Liver (tissue), 9 donors: ENCODE data around the gene MDP1. TPM values are rescaled to one million over a fixed set of nuclear protein-coding genes. Genes with fewer than 3 reads are reported as not detected.

Source experiments
- DNase-seq: peaks from one replicate; pipeline ENCODE4 v3.0.0-alpha.2; 2017; ENCODE audit warnings: low spot score
- H3K27ac ChIP-seq, 2 donors: one replicate each; pipeline ENCODE4 v1.7.0; 2013; ENCODE audit warnings: inconsistent platforms in 2 of 2, low read length in 2 of 2, control low read depth in 1 of 2, low read depth in 1 of 2, mild to moderate bottlenecking in 1 of 2
- H3K27me3 ChIP-seq, 4 donors: one replicate each; pipeline versions ENCODE4 v1.6.1 to v1.7.0; 2013; ENCODE audit warnings: low read length in 3 of 4, inconsistent platforms in 1 of 4, mild to moderate bottlenecking in 1 of 4, moderate library complexity in 1 of 4; ENCODE audit not compliant: control insufficient read depth in 4 of 4, insufficient read depth in 4 of 4
- H3K36me3 ChIP-seq, 4 donors: one replicate each; pipeline versions ENCODE4 v1.6.1 to v1.7.0; 2013; ENCODE audit warnings: low read length in 3 of 4, mild to moderate bottlenecking in 3 of 4, low read depth in 1 of 4, moderate library complexity in 1 of 4; ENCODE audit not compliant: control insufficient read depth in 4 of 4, insufficient read depth in 3 of 4
- H3K4me1 ChIP-seq, 4 donors: one replicate each; pipeline versions ENCODE4 v1.6.1 to v1.7.0; 2013; ENCODE audit warnings: low read length in 3 of 4, mild to moderate bottlenecking in 3 of 4, moderate library complexity in 1 of 4; ENCODE audit not compliant: control insufficient read depth in 4 of 4, insufficient read depth in 4 of 4
- H3K4me3 ChIP-seq, 3 donors: one replicate each; pipeline versions ENCODE4 v1.6.1 to v1.7.0; 2013; ENCODE audit warnings: low read length in 3 of 3, control low read depth in 1 of 3, low read depth in 1 of 3, mild to moderate bottlenecking in 1 of 3
- H3K9ac ChIP-seq, 2 donors: one replicate each; pipeline ENCODE4 v1.7.0; 2013; ENCODE audit warnings: low read length in 2 of 2, mild to moderate bottlenecking in 2 of 2, moderate library complexity in 2 of 2, control low read depth in 1 of 2, low read depth in 1 of 2
- H3K9me3 ChIP-seq, 4 donors: one replicate each; pipeline versions ENCODE4 v1.6.1 to v1.7.0; 2013; ENCODE audit warnings: low read length in 3 of 4; ENCODE audit not compliant: control insufficient read depth in 4 of 4
- ATF3 ChIP-seq: IDR thresholded peaks from 2 replicates; pipeline ENCODE4 v1.6.1; 2016; ENCODE audit warnings: antibody characterized with exemption
- EGR1 ChIP-seq, 2 donors: IDR thresholded peaks; 2 replicates each; pipeline ENCODE4 v1.6.1; 2016 to 2018; ENCODE audit warnings: antibody characterized with exemption in 2 of 2, low read depth in 2 of 2
- FOXA1 ChIP-seq: IDR thresholded peaks from 2 replicates; pipeline ENCODE4 v1.6.1; 2016; ENCODE audit warnings: antibody characterized with exemption
- FOXA2 ChIP-seq: IDR thresholded peaks from 2 replicates; pipeline ENCODE4 v1.6.1; 2016; ENCODE audit warnings: antibody characterized with exemption
- GABPA ChIP-seq, 2 donors: IDR thresholded peaks in 1 of 2; conservative IDR thresholded peaks in 1 of 2; 2 replicates each; pipeline ENCODE4 v1.6.1; 2016; ENCODE audit warnings: antibody characterized with exemption in 2 of 2, mild to moderate bottlenecking in 1 of 2, moderate library complexity in 1 of 2
- HNF4A ChIP-seq, 2 donors: conservative IDR thresholded peaks; 2 replicates each; pipeline ENCODE4 v1.6.1; 2016; ENCODE audit warnings: antibody characterized with exemption in 2 of 2, mild to moderate bottlenecking in 2 of 2
- HNF4G ChIP-seq: IDR thresholded peaks from 2 replicates; pipeline ENCODE4 v1.6.1; 2016; ENCODE audit warnings: antibody characterized with exemption
- JUND ChIP-seq, 2 donors: IDR thresholded peaks; 2 replicates each; pipeline ENCODE4 v1.6.1; 2016; ENCODE audit warnings: antibody characterized with exemption in 2 of 2
- MAX ChIP-seq: IDR thresholded peaks from 2 replicates; pipeline ENCODE4 v1.6.1; 2016; ENCODE audit warnings: antibody characterized with exemption
- NR2F2 ChIP-seq: IDR thresholded peaks from 2 replicates; pipeline ENCODE4 v1.6.1; 2016; ENCODE audit warnings: antibody characterized with exemption
- RAD21 ChIP-seq, 2 donors: IDR thresholded peaks; 2 replicates each; pipeline ENCODE4 v1.6.1; 2016; ENCODE audit warnings: antibody characterized with exemption in 2 of 2, mild to moderate bottlenecking in 2 of 2
- RXRA ChIP-seq, 2 donors: IDR thresholded peaks; 2 replicates each; pipeline ENCODE4 v1.6.1; 2017 to 2018; ENCODE audit warnings: antibody characterized with exemption in 2 of 2, mild to moderate bottlenecking in 1 of 2
- SP1 ChIP-seq: IDR thresholded peaks from 2 replicates; pipeline ENCODE4 v1.6.1; 2018; ENCODE audit warnings: antibody characterized with exemption, mild to moderate bottlenecking
- TAF1 ChIP-seq: conservative IDR thresholded peaks from 2 replicates; pipeline ENCODE4 v1.6.1; 2016; ENCODE audit warnings: antibody characterized with exemption, mild to moderate bottlenecking
- YY1 ChIP-seq: IDR thresholded peaks from 2 replicates; pipeline ENCODE4 v1.6.1; 2016; ENCODE audit warnings: antibody characterized with exemption, mild to moderate bottlenecking
- WGBS: extraction: QIAGEN DNeasy Blood & Tissue Kit; methylation state at CpG from one replicate; pipeline ENCODE4 v1.1.7; 2013; 5-methylcytosine and 5-hydroxymethylcytosine counted together
- polyA plus RNA-seq, 2 donors: library from polyadenylated mRNA; stranded (reverse) in 1 of 2; unstranded in 1 of 2; fragments of 200-250 nt in 1 of 2; fragments of >200 nt in 1 of 2; fragmentation: Nextera tagmentation in 1 of 2; extraction: Ambion mirVana in 1 of 2; gene quantifications; one replicate each; pipeline versions ENCODE4 v1.2.1 to v1.2.3, GENCODE V29; 2013 to 2015
- total RNA-seq, 2 donors: library from RNA; depleted of rRNA; stranded (reverse); fragments of >200 nt; gene quantifications; one replicate each; pipeline ENCODE4 v1.2.3, GENCODE V29; 2014
- TF ChIP-seq, protein P1 (sequence below): fragments of 150-350 bp; IDR thresholded peaks from 2 replicates; pipeline ENCODE4 v1.5.1; 2017; ENCODE audit warnings: improper control_type of control experiment, low read depth, low read length; ENCODE audit not compliant: missing input control
- TF ChIP-seq, protein P2 (sequence below): IDR thresholded peaks from 2 replicates; pipeline ENCODE4 v1.6.1; 2016; ENCODE audit warnings: antibody characterized with exemption, mild to moderate bottlenecking
- donor health status: healthy.
- donor health status: healthy.
- donor health status: healthy.
- donor health status: healthy.
- donor health status: healthy.

The MDP1 gene
- total and polyA plus RNA-seq, 4 donors = 3.2 to 13.4 (median 7.0) TPM

GRCh38 chr14:24185026-24185425 is 30.8 kb downstream of the MDP1 start:
- no peak overlapping the region for H3K9ac ChIP-seq
- 95% methylated on average over 7 of the region's 7 CpGs for WGBS
- no peaks in the 10 kb centered on the region for H3K9me3 ChIP-seq
- TF ChIP-seq YY1 (no peak), SP1 (no peak), MAX (no peak), HNF4G (no peak), TAF1 (no peak), GABPA (IDR thresholded peaks at IDR 0.05 in 1 of 2, conservative IDR thresholded peaks at IDR 0.05 in 1 of 2) (no peak), RXRA (IDR thresholded peaks at IDR 0.05) (no peak), NR2F2 (no peak), FOXA1 (no peak), JUND (IDR thresholded peaks at IDR 0.05) (no peak), EGR1 (IDR thresholded peaks at IDR 0.05; ENCODE audit: low read depth in 2 of 2) (no peak), HNF4A (conservative IDR thresholded peaks at IDR 0.05) (no peak), FOXA2 (no peak)
- TF ChIP-seq, protein P1, sequence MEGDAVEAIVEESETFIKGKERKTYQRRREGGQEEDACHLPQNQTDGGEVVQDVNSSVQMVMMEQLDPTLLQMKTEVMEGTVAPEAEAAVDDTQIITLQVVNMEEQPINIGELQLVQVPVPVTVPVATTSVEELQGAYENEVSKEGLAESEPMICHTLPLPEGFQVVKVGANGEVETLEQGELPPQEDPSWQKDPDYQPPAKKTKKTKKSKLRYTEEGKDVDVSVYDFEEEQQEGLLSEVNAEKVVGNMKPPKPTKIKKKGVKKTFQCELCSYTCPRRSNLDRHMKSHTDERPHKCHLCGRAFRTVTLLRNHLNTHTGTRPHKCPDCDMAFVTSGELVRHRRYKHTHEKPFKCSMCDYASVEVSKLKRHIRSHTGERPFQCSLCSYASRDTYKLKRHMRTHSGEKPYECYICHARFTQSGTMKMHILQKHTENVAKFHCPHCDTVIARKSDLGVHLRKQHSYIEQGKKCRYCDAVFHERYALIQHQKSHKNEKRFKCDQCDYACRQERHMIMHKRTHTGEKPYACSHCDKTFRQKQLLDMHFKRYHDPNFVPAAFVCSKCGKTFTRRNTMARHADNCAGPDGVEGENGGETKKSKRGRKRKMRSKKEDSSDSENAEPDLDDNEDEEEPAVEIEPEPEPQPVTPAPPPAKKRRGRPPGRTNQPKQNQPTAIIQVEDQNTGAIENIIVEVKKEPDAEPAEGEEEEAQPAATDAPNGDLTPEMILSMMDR = no peak
- TF ChIP-seq, protein P2, sequence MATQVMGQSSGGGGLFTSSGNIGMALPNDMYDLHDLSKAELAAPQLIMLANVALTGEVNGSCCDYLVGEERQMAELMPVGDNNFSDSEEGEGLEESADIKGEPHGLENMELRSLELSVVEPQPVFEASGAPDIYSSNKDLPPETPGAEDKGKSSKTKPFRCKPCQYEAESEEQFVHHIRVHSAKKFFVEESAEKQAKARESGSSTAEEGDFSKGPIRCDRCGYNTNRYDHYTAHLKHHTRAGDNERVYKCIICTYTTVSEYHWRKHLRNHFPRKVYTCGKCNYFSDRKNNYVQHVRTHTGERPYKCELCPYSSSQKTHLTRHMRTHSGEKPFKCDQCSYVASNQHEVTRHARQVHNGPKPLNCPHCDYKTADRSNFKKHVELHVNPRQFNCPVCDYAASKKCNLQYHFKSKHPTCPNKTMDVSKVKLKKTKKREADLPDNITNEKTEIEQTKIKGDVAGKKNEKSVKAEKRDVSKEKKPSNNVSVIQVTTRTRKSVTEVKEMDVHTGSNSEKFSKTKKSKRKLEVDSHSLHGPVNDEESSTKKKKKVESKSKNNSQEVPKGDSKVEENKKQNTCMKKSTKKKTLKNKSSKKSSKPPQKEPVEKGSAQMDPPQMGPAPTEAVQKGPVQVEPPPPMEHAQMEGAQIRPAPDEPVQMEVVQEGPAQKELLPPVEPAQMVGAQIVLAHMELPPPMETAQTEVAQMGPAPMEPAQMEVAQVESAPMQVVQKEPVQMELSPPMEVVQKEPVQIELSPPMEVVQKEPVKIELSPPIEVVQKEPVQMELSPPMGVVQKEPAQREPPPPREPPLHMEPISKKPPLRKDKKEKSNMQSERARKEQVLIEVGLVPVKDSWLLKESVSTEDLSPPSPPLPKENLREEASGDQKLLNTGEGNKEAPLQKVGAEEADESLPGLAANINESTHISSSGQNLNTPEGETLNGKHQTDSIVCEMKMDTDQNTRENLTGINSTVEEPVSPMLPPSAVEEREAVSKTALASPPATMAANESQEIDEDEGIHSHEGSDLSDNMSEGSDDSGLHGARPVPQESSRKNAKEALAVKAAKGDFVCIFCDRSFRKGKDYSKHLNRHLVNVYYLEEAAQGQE = no peak
- no peak for DNase-seq
- peaks cover 15 to 61% (median 21%) of the 10 kb centered on the region in 4 donors for H3K36me3 ChIP-seq
- H3K4me3 ChIP-seq = no peak overlapping the region
- no peaks in the 10 kb centered on the region for H3K27me3 ChIP-seq
- no peak overlapping the region for H3K27ac ChIP-seq
- peaks cover 5 to 26% (median 14%) of the 10 kb centered on the region in 4 donors for H3K4me1 ChIP-seq

GRCh38 chr14:24184104-24184970 is 31.5 kb downstream of the MDP1 start:
- H3K27ac ChIP-seq = no peak overlapping the region
- H3K4me1 ChIP-seq = peaks cover 5 to 30% (median 19%) of the 10 kb centered on the region in 4 donors
- no peak overlapping the region for H3K9ac ChIP-seq
- H3K36me3 ChIP-seq = peaks cover 15 to 62% (median 21%) of the 10 kb centered on the region in 4 donors
- WGBS = 94% methylated on average over 19 of the region's 19 CpGs
- TF ChIP-seq FOXA2 = no peak
- TF ChIP-seq TAF1 = no peak
- TF ChIP-seq, protein P2 = no peak
- TF ChIP-seq RAD21 (IDR thresholded peaks at IDR 0.05) = no peak
- no peak for TF ChIP-seq SP1
- no peak for TF ChIP-seq FOXA1
- TF ChIP-seq NR2F2 = no peak
- TF ChIP-seq ATF3 = no peak
- no peak overlapping the region for H3K4me3 ChIP-seq
- no peaks in the 10 kb centered on the region for H3K27me3 ChIP-seq
- no peaks in the 10 kb centered on the region for H3K9me3 ChIP-seq
- DNase-seq = no peak
